Smooth muscle cell of the brain vasculature (primary cell): ENCODE measurements around the gene DHPS.
"Not testable (repeated sequence)": the region's sequence is repeated elsewhere in the genome, so short reads cannot be mapped to it uniquely, and the experiment has no call there.

Experiments
- DNase-seq: peaks from one replicate; pipeline ENCODE4 v3.0.0-alpha.2; 2012; ENCODE audit warnings: low read depth, low spot score

Gene DHPS

DNA sequence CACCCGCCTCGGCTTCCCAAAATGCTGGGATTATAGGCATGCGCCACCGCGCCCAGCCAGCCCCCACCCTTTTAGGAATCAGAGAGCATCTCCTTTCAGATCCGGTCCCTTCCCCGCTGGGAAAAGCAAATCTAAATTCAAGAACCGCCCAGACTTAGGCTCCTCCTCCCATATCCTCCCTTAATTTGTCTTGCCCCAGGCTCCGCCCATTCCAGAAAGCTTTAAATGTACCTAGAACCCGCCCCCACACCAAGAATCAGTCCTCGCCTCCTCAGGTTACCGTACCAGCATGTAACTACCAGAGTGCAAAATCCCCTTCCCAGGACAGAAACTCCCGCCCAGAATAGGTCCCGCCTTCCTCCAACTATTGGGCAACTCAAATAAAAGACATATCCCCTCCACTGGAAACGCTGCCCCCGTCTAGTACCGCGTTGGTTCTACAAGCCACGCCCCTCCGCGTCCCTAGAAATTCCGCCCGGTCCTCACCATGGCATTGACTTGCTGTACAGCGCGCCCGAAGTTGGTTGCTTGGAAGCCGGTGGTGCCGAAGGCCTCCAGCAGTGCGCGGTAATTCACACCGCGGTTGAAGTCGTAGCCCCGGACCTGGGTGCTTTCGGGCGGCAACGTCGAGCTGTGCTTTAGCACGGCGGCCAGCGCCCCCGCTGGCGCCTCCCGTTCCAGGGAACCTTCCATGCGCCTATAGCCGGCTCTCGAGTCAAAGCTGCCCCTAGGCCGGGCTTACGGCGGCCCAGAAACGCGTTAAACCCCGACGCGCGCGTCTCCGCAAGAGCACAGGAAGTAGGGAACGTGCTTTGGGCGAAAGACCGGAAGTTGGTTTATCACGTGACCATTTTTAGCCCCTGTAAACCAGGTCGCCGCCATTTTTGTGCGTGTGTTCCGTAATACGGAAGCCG, at the start of gene DHPS:
DHPS (minus strand) TSS at position 807 of the 914 bp plus-strand sequence; CDS start at position 693, 114 bp downstream.
- peak; percentile 93 for DNase-seq

DNA sequence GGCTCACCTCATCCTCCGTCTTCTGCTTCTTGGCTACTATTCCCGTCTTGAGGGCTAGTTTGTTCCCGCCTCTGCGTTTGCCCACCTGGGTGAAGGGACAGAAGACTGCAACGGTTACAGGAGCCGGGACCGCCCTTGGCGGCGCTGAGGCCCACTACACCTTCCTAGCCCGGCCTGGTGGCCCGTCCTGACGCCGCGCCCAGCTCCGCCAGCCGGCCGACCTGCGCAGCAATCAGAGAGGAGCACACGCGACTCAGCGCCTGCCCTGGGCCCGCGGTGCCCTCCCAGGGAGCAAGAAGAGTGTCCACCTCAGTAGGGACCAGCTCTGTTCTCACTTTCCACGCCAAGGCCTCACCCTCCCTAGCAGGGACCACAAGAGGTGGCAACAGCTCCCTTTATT, 49.7 kb upstream of the DHPS start:
- DNase-seq: no peak

GRCh38 chr19:12730064-12730463, 48.4 kb upstream of the DHPS start:
- DNase-seq: no peak

DNA sequence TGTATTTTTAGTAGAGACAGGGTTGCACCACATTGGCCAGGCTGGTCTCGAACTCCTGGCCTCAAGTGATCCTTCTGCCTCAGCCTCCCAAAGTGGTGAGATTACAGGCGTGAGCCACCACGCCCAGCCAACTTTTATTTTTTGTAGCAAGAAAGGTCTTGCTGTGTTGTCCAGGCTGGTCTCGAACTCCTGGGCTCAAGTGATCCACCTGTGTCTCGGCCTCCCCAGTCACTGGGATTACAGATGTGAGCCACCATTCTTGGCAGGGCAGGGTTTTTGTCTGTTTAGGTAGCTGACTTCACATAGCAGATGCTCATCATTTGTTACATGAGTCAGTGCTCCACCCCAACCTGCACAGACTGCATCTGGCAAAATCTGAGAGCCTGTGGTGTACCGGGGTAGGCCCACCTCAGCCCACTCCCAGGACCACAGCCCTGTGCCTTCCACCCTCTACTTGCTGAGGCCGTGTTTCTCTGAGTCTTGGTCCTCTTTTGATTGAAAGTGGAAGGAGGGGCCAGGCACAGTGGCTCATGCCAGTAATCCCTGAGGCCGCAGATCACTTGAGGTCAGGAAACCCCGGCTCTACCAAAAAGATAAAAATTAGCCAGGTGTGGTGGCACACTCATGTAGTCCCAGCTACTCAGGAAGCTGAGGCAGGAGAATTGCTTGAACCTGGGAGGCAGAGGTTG, 46.2 kb upstream of the DHPS start:
- DNase-seq: no peak

DNA sequence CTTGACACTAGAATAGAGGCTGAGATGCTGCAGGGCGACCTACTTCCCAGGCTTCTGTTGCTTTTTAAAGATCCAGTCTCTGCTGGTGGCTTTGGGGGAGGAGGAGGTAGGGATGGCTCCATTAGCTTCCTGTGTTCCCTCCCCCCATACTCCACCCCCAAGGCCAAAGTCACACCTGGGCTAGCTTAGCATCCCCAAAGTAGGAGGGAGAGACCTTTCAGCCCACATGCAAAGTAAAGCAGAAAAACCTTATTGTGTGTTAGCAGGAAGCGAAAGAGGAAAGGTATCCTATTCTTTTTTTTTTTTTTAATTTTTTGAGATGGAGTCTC, 45.3 kb upstream of the DHPS start:
- no peak for DNase-seq

GRCh38 chr19:12725612-12726011, 43.9 kb upstream of the DHPS start:
- not testable (repeated sequence) for DNase-seq

DNA sequence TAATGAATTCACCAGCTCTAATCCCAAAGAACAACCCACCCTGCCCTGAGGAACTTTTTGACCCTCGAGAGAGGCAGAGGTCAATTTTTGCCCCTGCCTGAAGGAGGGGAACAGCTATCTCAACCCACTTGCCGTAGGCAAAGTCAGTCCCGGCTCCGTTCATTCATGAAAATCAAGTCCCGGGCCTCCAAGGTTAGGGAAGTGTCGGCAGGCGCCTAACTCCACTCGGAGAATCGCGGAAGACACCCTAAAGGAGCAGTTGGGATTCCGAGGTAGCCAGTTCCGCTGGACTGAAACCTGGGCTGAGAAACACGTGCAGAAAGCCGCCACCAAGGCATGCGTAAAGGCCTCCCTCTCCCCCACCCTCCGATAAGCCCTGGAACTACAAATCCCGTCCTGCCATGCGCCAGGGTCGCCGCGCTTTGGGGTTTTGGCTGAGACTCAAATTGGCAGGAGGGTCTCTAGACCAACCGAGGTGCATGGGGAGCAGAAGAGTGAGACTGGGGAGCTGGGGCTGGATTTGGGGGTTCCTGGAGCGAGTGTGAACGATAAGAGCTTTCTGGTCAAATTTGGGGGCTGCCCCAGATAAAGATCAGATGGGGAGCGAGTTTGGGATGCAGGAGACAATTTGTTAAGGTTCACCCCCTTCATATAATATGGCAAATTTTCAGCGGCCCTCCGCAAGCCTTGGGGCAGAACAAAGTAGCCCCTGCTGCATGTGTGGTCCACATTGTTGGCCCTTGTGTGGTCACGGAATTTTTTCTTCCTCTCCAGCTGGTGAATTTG, 42.2 kb upstream of the DHPS start, which contains the start of gene TNPO2:
TNPO2 (minus strand) TSS at position 292 of the 786 bp plus-strand sequence. CDS start 2,955 bp downstream, outside the sequence.
- no peak for DNase-seq

DNA sequence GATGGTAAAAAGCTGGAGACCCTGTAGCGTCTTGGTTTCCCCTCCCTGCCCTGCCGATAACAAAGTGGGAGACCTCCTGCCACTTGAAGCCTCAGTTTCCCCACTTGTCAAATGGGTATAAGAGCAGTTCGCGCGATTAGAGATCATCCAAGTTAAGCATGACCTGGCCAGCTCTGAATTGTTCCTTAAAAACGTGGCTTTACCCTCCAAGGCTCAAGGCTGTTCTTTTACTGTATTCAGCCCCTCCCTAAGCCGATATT, 41.6 kb upstream of the DHPS start:
- DNase-seq: no peak

DNA sequence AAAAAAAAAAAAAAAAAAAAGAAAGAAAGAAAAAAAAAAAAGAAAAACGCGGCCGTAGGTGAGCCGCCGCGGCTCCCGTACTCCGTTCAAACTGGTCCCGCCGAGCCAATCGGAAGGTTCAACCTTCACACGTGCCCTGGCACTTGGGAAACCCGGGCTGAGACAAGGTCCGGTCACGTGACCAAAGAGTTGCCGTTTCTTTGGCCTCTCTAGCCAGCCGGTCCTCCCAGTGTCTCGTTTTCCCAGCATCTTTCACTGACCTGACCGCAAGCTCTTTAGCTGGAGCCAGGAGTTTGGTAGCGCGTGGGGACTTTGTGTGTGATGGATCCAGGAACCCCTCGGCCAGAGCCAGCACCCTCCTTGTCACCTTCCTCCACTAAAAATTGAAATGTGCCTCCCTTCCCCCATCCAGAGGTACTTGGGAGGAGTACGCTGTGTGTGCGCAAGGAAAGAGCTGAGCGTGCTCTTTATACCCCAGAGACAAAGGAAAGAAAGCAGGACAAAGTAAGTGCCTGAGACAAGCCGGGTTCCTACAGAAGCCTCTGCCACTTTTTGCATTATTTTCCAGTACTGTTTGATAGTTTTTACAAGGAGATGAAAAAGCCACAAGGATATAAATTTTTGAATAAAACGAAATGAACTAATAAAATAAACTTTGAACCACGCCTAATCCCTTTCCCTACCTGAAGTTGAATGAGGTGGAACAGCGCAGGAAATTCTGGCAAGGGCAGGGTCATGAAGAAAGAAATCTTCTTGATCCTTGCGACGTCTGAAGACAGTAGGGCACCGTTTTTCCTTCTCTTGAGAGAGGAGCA, 41.1 kb upstream of the DHPS start:
- peak; percentile 99 for DNase-seq

DNA sequence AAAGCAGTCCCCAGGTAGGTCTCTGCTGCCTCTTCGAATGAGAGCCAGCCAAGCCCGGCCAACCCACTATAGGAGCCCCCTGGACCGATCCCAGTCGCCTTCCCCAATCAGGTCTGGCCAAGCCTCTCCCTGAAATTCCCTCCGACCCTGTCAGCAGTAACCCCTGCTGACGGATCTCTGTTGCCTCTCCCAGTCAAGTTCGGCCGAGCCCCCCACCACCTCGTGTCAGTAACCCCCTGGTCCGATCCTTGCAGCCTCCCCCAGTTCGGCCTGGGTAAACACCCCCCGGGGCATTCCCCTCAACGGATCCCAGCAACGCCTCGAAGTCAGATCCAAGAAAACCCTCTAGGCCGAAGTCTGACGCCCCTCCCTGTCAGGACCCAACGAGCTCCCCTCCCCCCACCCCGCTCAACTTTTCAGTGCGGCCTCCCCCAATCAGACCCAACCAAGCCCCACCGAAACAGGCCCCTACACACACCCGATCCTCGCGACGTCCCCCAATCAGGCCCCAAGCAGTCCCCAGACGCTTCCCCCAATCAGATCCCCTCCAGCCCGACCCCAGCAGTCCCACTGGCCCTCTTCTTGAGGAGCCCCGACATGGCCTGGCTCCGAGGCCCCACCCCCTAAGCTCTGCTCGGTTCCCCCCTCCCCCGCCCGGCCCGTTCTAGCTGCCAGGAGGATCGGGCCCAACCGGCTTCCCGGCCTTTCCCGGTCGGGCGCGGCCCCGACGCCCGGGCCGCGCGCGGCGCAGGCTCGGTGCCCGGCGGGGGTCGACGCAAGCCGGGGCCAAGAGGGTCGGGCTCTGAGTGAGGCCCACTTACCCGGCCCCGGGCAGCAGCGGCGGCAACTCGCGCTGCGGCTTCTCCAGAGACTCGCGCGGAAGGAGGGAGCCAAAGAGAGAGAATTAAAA, 40.2 kb upstream of the DHPS start:
- no peak for DNase-seq

GRCh38 chr19:12720851-12721655, 39.4 kb upstream of the DHPS start:
- DNase-seq: no peak

GRCh38 chr19:12720296-12720695, 38.6 kb upstream of the DHPS start:
- DNase-seq: no peak

- DNase-seq: no peak
Observed at GRCh38 chr19:12715929-12716328, 34.2 kb upstream of the DHPS start.

DNA sequence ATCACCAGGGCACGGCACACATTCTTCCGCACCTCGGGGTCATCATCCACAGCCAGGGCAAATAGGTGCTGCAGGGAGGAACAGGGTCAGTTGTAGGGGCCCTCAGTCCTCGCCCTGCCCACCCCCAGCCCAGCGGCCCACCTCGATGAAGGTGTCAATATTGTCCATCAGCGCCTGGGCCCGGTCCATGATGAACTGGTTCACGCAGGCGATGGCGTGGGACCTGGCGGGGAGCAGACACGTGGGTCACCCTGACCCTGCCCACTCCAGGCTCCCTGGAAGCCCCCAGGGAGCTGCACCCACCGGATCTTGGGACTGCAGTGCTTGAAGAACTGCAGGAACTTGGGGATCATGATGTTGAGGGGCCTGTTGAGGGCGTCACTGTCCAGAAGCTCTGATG, 33.4 kb upstream of the DHPS start:
- DNase-seq: no peak

- not testable (repeated sequence) for DNase-seq
Observed at GRCh38 chr19:12713304-12713703, 31.6 kb upstream of the DHPS start.

DNA sequence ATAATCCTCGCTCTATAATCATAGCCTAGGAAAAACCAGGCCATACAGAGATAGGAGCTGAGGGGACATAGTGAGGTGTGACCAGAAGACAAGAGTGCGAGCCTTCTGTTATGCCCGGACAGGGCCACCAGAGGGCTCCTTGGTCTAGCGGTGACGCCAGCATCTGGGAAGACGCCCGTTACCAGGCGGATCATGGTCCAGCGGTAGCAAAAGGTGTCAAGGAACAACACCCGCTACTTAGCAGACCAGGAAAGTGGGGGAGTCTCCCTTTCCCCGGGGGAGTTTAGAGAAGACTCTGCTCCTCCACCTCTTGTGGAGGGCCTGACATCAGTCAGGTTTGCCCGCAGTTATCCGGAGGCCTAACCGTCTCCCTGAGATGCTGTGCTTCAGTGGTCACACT, 30.4 kb upstream of the DHPS start:
- not testable (repeated sequence) for DNase-seq

DNA sequence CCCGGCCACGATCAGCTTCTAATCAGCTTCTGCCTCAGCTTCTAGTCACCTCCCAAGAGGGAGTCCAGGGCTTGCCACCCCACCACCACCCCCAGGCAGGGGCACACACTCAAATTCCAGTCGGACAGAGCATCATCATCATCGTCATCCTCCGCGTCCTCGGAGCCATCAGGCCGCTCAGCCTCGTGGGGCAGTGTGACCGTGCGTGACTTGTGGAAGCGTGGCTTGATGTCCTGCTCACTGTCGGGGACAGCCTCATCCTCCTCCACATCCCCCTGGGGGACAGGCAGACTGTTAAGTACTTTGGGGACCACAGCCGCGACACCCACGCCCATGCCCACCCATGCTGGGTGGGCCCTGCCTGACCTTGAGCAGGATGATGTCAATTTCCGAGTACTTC, 29.5 kb upstream of the DHPS start:
- DNase-seq: no peak

DNA sequence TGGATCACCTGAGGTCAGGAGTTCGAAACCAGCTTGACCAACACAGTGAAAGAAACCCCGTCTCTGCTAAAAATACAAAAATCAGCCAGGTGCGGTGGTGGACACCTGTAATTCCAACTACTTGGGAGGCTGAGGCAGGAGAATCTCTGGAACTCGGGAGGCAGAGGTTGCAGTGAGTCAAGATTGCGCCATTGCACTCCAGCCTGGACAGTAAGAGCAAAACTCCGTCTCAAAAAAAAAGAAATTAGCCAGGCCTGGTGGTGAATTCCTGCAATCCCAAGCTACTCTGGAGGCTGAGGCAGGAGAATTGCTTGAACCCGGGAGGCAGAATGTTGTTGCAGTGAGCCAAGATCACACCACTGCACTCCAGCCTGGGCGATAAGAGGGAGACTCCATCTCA, 27.0 kb upstream of the DHPS start:
- no peak for DNase-seq

DNA sequence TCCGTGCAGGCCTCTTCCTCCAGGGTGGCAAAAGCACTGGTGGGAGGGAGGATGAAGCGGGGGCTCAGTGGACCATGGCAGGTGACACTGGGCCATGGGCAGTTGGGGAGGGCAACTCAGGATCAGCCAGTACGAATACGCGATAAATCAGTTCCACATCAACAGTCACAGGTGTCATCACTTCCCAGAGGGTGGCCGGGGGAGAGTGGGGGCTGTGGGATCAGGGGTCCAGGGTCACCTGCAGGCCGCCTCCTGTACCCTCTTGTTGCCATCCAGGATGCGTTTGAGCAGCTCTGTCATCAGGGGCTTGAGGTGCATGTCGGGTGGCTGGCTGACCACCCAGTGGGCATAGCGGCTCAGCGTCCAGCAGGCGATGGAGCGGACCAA, 24.6 kb upstream of the DHPS start:
- no peak for DNase-seq
